Karpas-422 (cell line): ENCODE results near the gene CSTA. TPM values are rescaled to one million over a fixed set of nuclear protein-coding genes. Genes with fewer than 3 reads are reported as not detected.
"Not testable (repeated sequence)": the region's sequence is repeated elsewhere in the genome, so short reads cannot be mapped to it uniquely, and the experiment has no call there.

Source experiments
- DNase-seq: peaks from one replicate; pipeline ENCODE4 v3.0.0-alpha.2; 2015
- H2AFZ ChIP-seq: fragments of 200-600 bp; sonication (generic); 2 replicates; pipeline ENCODE4 v1.6.1; 2014; ENCODE audit warnings: antibody characterized with exemption, low read length, mixed read lengths
- H3K27ac ChIP-seq: fragments of 200-600 bp; sonication (generic); 2 replicates; pipeline ENCODE4 v1.5.1; 2014; ENCODE audit warnings: mild to moderate bottlenecking, low read length, moderate library complexity
- H3K27me3 ChIP-seq: fragments of 200-600 bp; sonication (generic); 2 replicates; pipeline ENCODE4 v1.6.1; 2014; ENCODE audit warnings: low read length, mixed read lengths
- H3K36me3 ChIP-seq: fragments of 200-600 bp; sonication (generic); 2 replicates; pipeline ENCODE4 v1.6.1; 2014; ENCODE audit warnings: low read length, mixed read lengths; ENCODE audit not compliant: insufficient read depth
- H3K4me1 ChIP-seq: fragments of 200-600 bp; sonication (generic); 2 replicates; pipeline ENCODE4 v1.6.1; 2014; ENCODE audit warnings: mild to moderate bottlenecking, low read length, mixed read lengths
- H3K4me2 ChIP-seq: fragments of 200-600 bp; sonication (generic); 2 replicates; pipeline ENCODE4 v1.6.1; 2014; ENCODE audit warnings: low read length, low read depth, mild to moderate bottlenecking; ENCODE audit not compliant: poor library complexity, severe bottlenecking
- H3K4me3 ChIP-seq: fragments of 200-600 bp; sonication (generic); 2 replicates; pipeline ENCODE4 v1.5.1; 2014; ENCODE audit warnings: mild to moderate bottlenecking, antibody characterized with exemption, low read length, mixed read lengths
- H3K79me2 ChIP-seq: fragments of 200-600 bp; sonication (generic); 2 replicates; pipeline ENCODE4 v1.6.1; 2014; ENCODE audit warnings: mild to moderate bottlenecking, low read length, mixed read lengths
- H3K9ac ChIP-seq: fragments of 200-600 bp; sonication (generic); 2 replicates; pipeline ENCODE4 v1.6.0; 2014; ENCODE audit warnings: low read length
- H3K9me2 ChIP-seq: fragments of 200-600 bp; sonication (generic), shearing (Covaris generic); replicated peaks from 2 replicates; pipeline ENCODE4 v1.6.0; 2014; ENCODE audit warnings: mild to moderate bottlenecking, low read length, moderate library complexity; ENCODE audit not compliant: insufficient read depth
- H3K9me3 ChIP-seq: fragments of 300-700, 200-600 bp; sonication (generic); 2 replicates; pipeline ENCODE4 v1.6.1; 2014; ENCODE audit warnings: low read length, mixed read lengths
- H4K20me1 ChIP-seq: fragments of 200-600 bp; sonication (generic); 2 replicates; pipeline ENCODE4 v1.6.1; 2014; ENCODE audit warnings: mild to moderate bottlenecking, antibody characterized with exemption, low read length, low read depth; ENCODE audit not compliant: insufficient read depth
- total RNA-seq: library from RNA; depleted of rRNA; stranded (reverse); fragments of >200 nt; shearing (Covaris generic); gene quantifications from 2 replicates; pipeline ENCODE4 v1.2.3, GENCODE V29; 2014; ENCODE audit warnings: low replicate concordance

Gene CSTA
- total RNA-seq, 1 experiment from 2014 or later, result 10.5 TPM

DNA sequence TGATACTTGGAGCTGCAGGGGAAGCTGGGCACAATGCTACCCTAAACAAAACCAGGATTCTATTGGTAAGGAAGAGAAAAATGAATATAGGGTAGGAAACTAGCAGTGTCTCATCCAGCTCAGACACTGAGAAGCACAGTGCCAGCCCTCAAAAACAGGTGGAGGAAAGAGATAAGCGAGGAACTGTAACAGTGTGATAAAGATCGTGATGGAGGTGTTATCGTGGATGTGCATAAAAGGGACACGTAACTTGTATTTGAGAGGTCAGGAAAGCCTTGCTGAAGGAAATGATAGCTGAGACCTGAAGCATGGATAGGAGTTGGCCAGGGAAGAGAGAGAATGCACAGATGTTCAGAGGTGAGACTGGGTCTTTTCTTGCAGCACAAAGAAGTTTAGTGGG lies 30.6 kb downstream of the CSTA start:
- H3K9me2 ChIP-seq, result no peaks in the 10 kb centered on the region
- H3K79me2 ChIP-seq, result no peaks in the 10 kb centered on the region
- H2AFZ ChIP-seq, result no peak overlapping the region
- no peak overlapping the region for H3K4me3 ChIP-seq
- peaks cover 24% of the 10 kb centered on the region; the same call in 1 of the 2 replicates for H3K36me3 ChIP-seq
- H4K20me1 ChIP-seq, result no peaks in the 10 kb centered on the region
- no peak overlapping the region for H3K27ac ChIP-seq
- no peak overlapping the region for H3K4me2 ChIP-seq
- H3K27me3 ChIP-seq, result no peaks in the 10 kb centered on the region
- no peak for DNase-seq
- no peaks in the 10 kb centered on the region for H3K4me1 ChIP-seq
- no peaks in the 10 kb centered on the region for H3K9me3 ChIP-seq
- no peak overlapping the region for H3K9ac ChIP-seq

DNA sequence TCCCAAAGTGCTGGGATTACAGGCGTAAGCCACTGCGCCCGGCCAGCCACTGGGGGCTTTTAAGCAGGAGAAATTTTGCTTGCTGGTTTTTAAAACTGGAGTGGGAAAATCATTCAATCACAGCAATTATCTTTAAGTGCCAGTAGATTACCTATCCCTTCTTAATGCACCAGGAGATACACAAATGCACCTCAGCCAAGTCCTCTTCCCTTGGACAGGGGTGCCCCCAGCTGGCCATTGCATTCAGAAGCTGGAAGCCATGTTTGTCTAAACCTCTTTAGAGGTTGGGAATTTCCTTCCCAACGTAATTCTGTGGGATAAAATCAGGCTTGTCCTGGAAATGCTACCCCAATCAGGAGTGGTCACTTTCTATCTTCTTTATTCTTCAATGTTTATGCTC lies 31.4 kb downstream of the CSTA start:
- Histone ChIP-seq H3K9ac (no peak overlapping the region), H3K79me2 (no peaks in the 10 kb centered on the region), H3K4me1 (no peaks in the 10 kb centered on the region), H4K20me1 (no peaks in the 10 kb centered on the region), H3K9me3 (no peaks in the 10 kb centered on the region), H3K4me2 (no peak overlapping the region), H3K27me3 (no peaks in the 10 kb centered on the region), H2AFZ (no peak overlapping the region), H3K4me3 (no peak overlapping the region), H3K36me3 (peaks cover 28% of the 10 kb centered on the region; the same call in 1 of the 2 replicates), H3K27ac (no peak overlapping the region), H3K9me2 (no peaks in the 10 kb centered on the region)
- DNase-seq, result peak; percentile 48

DNA sequence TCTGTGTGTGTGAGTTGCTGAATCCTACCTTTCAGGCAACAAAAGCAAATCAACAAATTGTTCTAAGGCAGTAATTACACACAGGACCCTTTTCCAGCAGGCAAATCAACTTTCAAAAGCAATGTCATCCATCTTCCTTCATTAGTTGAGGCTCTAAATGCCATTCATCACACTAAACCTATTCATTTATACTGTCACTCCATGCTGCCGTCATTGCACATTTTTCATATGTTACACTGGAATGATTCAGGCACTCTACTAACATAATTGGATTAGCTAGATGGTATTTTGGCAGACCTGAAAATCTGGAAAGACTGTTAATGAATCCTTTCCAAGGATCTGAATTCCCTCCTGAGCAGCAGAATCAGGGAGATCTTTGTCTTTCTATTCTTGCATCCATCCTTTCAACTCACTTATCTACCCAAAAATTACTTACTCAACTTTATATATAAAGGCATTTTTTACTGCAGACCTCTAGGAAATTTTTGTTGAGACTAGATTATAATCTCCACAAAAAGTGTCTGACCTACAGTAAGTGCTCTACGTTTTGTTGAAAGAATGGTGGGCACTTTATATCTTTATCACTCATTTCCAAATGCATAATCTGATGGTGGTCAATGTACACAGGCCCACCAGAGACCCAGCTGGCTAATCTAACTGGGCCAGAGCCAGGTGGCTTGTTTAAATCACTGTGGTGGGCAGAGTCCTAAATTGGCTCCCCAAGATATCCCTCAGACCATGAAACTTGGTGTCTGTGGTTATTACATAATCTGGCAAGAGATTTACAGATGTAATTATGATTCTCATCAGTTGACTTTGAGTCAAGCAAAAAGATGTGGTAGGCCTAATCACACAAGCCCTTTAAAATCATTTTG lies 33.0 kb downstream of the CSTA start:
- H3K4me2 ChIP-seq, result no peak overlapping the region
- no peak overlapping the region for H3K4me3 ChIP-seq
- no peak for DNase-seq
- no peaks in the 10 kb centered on the region for H3K9me2 ChIP-seq
- no peaks in the 10 kb centered on the region for H3K79me2 ChIP-seq
- H3K9me3 ChIP-seq, result no peaks in the 10 kb centered on the region
- no peak overlapping the region for H2AFZ ChIP-seq
- H4K20me1 ChIP-seq, result no peaks in the 10 kb centered on the region
- no peak overlapping the region for H3K9ac ChIP-seq
- peaks cover 37% of the 10 kb centered on the region; the same call in 1 of the 2 replicates for H3K36me3 ChIP-seq
- H3K4me1 ChIP-seq, result no peaks in the 10 kb centered on the region
- H3K27me3 ChIP-seq, result no peaks in the 10 kb centered on the region
- H3K27ac ChIP-seq, result no peak overlapping the region

DNA sequence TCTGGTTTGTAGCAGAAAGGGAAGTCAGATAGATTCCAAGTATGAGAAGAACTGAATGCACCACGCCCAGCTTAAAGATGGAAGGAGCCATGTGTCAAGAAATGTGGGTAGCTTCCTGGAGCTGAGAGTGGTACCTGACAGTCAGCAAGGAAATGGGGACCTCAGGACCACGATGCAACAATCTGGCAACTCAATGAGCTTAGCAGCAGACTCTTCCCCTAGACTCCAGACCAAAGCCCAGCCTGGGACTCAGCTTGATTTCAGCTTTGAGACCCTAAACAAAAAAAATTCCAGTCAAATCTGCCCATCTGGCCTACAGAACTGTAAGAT lies 33.6 kb downstream of the CSTA start:
- H3K9me3 ChIP-seq, result no peaks in the 10 kb centered on the region
- H3K4me3 ChIP-seq, result no peak overlapping the region
- H3K9me2 ChIP-seq, result no peaks in the 10 kb centered on the region
- H3K4me2 ChIP-seq, result no peak overlapping the region
- DNase-seq, result no peak
- H3K79me2 ChIP-seq, result no peaks in the 10 kb centered on the region
- H3K4me1 ChIP-seq, result no peaks in the 10 kb centered on the region
- H3K36me3 ChIP-seq, result peaks cover 43% of the 10 kb centered on the region; the same call in 1 of the 2 replicates
- H3K9ac ChIP-seq, result no peak overlapping the region
- no peak overlapping the region for H3K27ac ChIP-seq
- H2AFZ ChIP-seq, result no peak overlapping the region
- no peaks in the 10 kb centered on the region for H3K27me3 ChIP-seq
- no peaks in the 10 kb centered on the region for H4K20me1 ChIP-seq

DNA sequence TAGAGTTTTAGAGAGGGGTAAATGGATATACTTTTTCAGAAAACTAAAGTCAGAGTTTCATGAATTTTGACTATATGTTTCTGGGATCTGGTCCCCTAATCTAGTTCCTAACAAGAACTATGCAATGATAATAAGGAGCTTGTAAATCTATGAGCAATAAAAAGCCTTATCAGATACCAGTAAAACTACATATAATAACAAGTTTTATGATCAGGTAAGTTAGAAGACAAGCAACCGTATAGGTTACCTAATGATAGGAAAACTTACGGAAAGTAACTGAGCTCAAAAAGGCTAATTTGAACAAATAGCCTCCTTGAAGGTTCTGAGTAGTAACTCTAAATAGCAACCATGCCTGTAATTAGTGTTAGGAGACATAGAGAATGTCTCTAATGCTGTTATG lies 37.0 kb downstream of the CSTA start:
- Histone ChIP-seq H3K4me3 (no peak overlapping the region), H3K9me3 (no peaks in the 10 kb centered on the region), H3K4me2 (no peak overlapping the region), H3K36me3 (peaks cover 70% of the 10 kb centered on the region; the same call in 1 of the 2 replicates), H3K27ac (no peak overlapping the region), H3K4me1 (no peaks in the 10 kb centered on the region), H4K20me1 (no peaks in the 10 kb centered on the region), H3K79me2 (no peaks in the 10 kb centered on the region), H3K27me3 (no peaks in the 10 kb centered on the region), H3K9me2 (no peaks in the 10 kb centered on the region), H2AFZ (no peak overlapping the region), H3K9ac (no peak overlapping the region)
- no peak for DNase-seq

DNA sequence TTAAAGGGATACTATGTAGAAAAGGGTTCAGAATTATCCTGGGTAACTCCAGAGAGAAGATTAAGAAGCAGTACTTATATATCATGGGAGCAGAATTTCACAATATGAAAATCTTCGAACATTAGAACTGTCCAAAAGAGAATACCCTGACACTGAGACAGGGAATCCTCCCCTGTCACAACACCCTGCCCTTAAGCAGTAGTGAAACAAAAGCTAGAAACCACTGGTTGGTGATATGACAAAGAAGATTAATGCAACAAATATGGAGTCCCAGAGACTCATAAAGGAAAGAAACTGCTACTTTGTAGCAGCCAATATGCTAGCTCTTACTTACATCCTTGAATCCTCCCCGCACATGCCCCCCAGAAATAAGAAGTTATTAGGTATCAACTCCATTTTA lies 39.4 kb downstream of the CSTA start:
- H3K4me1 ChIP-seq, result no peaks in the 10 kb centered on the region
- H2AFZ ChIP-seq, result no peak overlapping the region
- H3K27me3 ChIP-seq, result no peaks in the 10 kb centered on the region
- no peak overlapping the region for H3K4me3 ChIP-seq
- no peak overlapping the region for H3K9ac ChIP-seq
- H3K36me3 ChIP-seq, result peaks cover 71% of the 10 kb centered on the region; the same call in 1 of the 2 replicates
- no peak overlapping the region for H3K27ac ChIP-seq
- H3K9me3 ChIP-seq, result no peaks in the 10 kb centered on the region
- no peak for DNase-seq
- no peak overlapping the region for H3K4me2 ChIP-seq
- H3K79me2 ChIP-seq, result peaks cover 6% of the 10 kb centered on the region
- H3K9me2 ChIP-seq, result no peaks in the 10 kb centered on the region
- no peaks in the 10 kb centered on the region for H4K20me1 ChIP-seq

DNA sequence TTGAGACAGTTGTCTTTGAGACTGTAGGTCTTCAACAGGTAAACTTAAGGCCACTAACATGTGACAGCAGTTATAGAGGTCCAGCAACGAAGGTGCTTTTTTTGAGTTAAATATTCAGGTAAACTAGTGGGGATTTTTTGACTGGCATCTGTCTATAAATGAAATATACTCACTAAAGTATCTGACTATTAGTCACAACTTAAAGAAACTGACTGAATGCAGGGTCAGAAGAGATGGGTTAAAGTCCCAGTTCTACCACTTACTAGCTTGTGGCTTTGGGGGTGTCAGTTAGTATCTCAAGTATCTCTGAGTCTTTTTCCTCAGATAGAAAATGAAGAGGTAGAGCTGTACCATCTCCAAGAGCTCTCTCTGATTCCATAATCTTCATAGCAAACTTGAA lies 40.0 kb downstream of the CSTA start:
- DNase-seq, result no peak
- Histone ChIP-seq H4K20me1 (no peaks in the 10 kb centered on the region), H3K27ac (no peak overlapping the region), H3K36me3 (peaks cover 68% of the 10 kb centered on the region; the same call in 1 of the 2 replicates), H3K79me2 (peaks cover 9% of the 10 kb centered on the region), H3K27me3 (no peaks in the 10 kb centered on the region), H3K4me1 (no peaks in the 10 kb centered on the region), H3K9me2 (no peaks in the 10 kb centered on the region), H2AFZ (no peak overlapping the region), H3K4me3 (no peak overlapping the region), H3K9ac (no peak overlapping the region), H3K9me3 (no peaks in the 10 kb centered on the region), H3K4me2 (no peak overlapping the region)

DNA sequence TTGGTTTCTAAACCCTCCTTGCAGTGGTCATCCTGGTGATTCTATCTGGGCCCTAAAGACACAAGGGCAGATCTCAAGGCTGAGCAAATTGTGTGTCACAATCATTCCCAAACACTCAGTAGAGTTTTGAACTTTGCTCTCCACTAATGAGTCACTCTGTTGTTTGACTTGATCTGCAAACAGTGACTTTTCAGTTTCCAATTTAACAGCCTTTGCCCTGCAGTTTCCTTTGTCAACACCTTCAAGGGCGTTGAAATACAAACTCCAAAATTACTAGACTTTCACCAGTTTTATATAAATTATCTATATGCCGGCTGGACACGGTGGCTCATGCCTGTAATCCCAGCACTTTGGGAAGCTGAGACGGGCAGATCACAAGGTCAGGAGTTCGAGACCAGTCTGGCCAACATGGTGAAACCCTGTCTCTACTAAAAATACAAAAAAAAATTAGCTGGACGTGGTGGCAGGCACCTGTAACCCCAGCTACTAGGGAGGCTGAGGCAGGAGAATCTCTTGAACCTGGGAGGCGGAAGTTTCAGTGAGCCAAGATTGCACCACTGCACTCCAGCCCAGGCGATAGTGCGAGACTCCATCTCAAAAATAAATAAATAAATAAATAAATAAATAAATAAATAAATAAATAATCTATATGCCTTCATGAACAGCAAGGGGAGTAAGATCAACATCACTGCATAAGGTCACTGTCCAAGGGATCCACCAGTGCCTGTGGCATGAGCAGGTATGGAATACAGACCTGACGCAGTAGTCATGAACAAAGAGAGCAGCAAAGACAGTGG lies 40.7 kb downstream of the CSTA start:
- peaks cover 72% of the 10 kb centered on the region; the same call in 1 of the 2 replicates for H3K36me3 ChIP-seq
- H3K4me1 ChIP-seq, result not testable (repeated sequence)

More for the DNA sequence above, 40.7 kb downstream of the CSTA start:
- H3K9ac ChIP-seq, H3K9me3 ChIP-seq, H4K20me1 ChIP-seq, H3K4me3 ChIP-seq, H3K4me2 ChIP-seq, H3K27me3 ChIP-seq, H3K9me2 ChIP-seq, H2AFZ ChIP-seq, H3K27ac ChIP-seq, DNase-seq: not testable (repeated sequence)
- H3K79me2 ChIP-seq, result peaks cover 15% of the 10 kb centered on the region
